ENCODE results near the gene FLYWCH1.
A peak's percentile ranks its signal among the peaks of the same experiment; 100 is the strongest.

The FLYWCH1 gene

DNA sequence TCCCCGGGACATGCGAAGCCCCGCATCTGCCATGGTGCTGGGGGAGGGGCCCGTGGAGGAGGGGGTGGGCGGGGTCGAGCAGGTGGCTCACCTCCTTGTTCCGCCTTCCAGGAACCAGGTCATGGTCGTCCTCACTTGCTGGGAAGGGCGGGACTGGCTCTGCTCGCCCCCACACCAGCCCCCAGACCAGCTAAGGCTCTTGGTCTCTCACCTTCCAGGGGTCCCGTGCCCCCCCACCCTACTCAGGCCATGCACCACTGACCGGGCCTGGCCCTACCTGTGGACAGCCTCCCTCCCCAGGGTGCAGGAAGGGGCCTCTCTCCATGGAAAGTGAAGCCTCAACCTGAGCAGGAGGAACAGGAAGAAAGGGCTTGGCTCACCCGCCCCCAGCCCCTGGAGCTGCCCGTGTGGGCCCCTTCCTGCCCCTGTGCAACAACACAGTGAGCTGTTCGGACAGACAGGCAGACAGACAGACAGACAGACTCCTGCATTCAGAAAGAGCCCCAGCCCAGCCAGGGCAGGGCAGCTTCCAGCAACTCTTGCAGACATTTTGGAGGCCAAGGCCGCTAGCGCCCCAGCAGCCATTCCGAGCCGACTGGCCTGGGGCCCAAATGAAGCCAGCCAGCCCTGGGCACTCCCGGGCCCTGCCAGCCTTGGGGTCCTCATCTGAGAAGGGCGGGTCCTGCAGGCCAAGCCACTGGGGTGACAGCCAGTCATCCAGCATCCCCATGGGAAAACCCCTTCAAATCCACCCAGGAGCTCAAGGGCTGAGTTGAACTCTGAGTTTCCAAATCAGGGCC lies 44.2 kb downstream of the FLYWCH1 start:
- peaks cover 54% of the 10 kb centered on the region for H3K27me3 Mint-ChIP-seq

DNA sequence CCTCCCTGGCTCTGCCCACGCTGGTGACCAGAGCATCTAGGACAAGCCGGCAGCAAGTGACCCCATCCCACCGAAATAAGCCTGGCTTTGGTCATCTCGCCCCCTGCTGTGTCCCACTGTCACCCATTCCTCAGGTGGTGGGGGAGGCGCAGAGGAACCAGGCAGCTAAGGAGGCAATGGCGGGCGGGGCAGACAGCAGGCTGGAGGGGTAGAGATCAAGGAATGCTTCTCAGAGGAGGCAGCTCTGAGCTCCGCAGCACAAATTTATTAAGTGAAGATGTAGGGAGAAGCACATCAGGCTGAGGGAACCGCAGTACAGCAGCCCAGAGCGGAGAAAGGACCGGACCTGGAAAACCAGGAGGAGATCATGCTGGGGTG lies 44.8 kb downstream of the FLYWCH1 start:
- Mint-ChIP-seq H3K9me3 (no peaks in the 10 kb centered on the region), H3K4me1 (peaks cover 3% of the 10 kb centered on the region), H3K27me3 (peaks cover 60% of the 10 kb centered on the region), H3K36me3 (no peaks in the 10 kb centered on the region), H3K27ac (no peak overlapping the region), H3K4me3 (no peak overlapping the region)
- CTCF ChIA-PET = interaction anchor here (0.6 kb wide), 1 partner anchor 45 kb away, joined by 3 read pairs; no protein-coding TSS in a partner anchor
- no peak for DNase-seq

More for the DNA sequence above, 44.2 kb downstream of the FLYWCH1 start:
- Mint-ChIP-seq H3K9me3 (no peaks in the 10 kb centered on the region), H3K4me3 (no peak overlapping the region), H3K27ac (no peak overlapping the region), H3K36me3 (no peaks in the 10 kb centered on the region), H3K4me1 (peaks cover 2% of the 10 kb centered on the region)
- DNase-seq = no peak
- CTCF ChIA-PET = interaction anchor here (0.6 kb wide), 1 partner anchor 45 kb away, joined by 3 read pairs; no protein-coding TSS in a partner anchor

DNA sequence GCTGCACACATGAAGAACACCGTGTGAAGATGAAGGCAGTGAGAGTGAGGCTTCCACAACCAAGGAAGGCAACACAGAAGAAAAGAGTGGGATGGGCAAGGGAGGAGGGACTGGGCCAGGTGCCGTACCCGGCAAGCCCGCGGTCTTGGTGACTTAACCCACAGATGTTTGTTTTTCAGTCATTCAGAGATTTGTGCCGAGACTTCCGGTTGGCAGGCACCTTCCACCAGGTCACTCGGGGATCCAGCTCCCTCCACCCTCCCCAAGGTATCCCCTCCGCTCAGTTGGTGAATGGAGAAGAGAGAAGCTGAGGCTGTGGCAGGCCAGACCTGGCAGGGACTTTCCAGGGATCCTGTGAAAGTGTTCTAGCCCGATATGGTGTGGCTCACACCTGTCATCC lies 47.5 kb downstream of the FLYWCH1 start:
- DNase-seq = no peak
- Mint-ChIP-seq H3K27me3 (peaks cover 77% of the 10 kb centered on the region), H3K4me3 (no peak overlapping the region), H3K9me3 (no peaks in the 10 kb centered on the region), H3K4me1 (peaks cover 14% of the 10 kb centered on the region), H3K36me3 (no peaks in the 10 kb centered on the region), H3K27ac (no peak overlapping the region)
- CTCF ChIA-PET = interaction anchor here (0.9 to 1.7 kb wide), 3 partner anchors 10 to 38 kb away, joined by 4 read pairs; partner anchors contain the start of gene PAQR4

DNA sequence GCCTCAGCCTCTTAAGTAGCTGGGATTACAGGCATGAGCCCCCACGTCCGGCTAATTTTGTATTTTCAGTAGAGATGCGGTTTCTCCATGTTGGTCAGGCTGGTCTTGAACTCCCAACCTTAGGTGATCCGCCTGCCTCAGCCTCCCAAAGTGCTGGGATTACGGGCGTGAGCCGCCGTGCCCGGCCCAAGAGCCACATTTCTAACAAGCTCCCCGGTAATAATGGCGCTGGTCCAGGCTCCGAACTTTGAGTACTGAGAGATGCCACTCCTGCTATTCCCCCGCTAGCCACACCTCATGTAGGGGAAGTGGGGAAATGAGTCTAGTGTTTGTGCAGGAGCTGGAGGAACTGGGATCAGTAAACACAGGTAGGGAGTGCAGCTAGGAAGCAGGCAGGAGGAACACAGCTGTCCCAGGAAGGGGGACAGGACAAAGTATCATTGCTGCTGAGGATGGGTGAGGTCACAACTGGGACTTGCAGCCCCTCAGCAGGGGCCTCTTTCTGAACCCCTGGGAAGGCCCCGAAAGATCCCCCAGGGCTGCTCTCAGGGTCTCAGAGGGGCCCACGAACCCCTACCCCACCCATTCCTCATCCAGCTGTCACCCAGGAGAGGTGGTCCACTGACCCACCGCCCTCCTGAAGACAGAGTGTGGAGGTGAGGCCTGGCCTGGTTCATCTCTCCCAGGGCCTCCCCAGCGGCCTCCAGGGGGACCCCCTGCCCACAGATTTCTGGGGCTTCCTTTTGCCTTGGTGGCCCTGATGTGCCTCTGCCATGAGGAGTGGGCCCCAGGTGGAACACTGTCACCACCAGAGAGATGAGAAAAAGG lies 48.7 kb downstream of the FLYWCH1 start:
- H3K27me3 Mint-ChIP-seq = peaks cover 85% of the 10 kb centered on the region
- H3K4me1 Mint-ChIP-seq = peaks cover 18% of the 10 kb centered on the region
- H3K27ac Mint-ChIP-seq = no peak overlapping the region
- DNase-seq = no peak
- H3K9me3 Mint-ChIP-seq = no peaks in the 10 kb centered on the region
- H3K4me3 Mint-ChIP-seq = no peak overlapping the region
- no peaks in the 10 kb centered on the region for H3K36me3 Mint-ChIP-seq
- CTCF ChIA-PET = interaction anchor here (1.6 to 1.7 kb wide), 2 partner anchors 9 to 22 kb away, joined by 3 to 4 read pairs; partner anchors contain the start of gene PAQR4

DNA sequence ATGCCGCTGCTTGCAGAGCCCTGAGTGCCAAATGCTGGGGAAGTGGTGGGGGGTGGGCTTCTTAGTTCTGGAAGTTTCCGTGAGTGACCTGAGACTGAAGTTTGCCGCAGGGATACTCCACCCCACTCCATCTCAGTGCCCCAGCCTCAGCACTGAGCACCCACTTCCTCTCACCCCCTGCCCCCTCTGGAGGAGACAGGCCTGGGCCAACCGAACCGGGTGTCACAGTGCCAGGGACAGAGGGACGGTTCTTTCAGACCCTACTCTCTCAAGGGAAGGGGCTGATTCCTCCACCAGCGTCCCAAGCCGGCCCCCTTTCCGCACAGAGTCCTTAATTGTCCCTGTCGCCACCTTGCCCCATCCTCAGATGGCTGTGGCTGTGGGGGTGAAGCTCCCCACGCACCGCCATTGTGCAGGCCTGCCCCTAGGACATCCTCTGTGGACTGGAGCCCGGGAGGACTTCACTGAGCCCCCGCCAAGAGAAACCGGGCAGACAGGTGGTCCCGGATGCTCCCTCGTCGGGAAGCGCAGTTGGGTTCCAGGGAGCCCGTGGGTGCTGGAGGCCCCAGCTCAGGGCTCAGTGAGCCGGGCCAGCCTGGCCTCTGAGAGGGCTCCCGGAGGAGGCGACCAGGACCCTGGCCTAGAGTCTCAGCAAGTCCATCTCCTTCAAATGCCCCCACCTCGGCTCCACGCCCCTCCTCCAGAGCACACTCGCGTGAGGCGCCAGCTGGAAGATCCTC lies 50.8 kb downstream of the FLYWCH1 start:
- Mint-ChIP-seq H3K4me1 (peaks cover 21% of the 10 kb centered on the region), H3K4me3 (no peak overlapping the region), H3K27ac (no peak overlapping the region), H3K36me3 (no peaks in the 10 kb centered on the region), H3K9me3 (no peaks in the 10 kb centered on the region), H3K27me3 (peaks cover 89% of the 10 kb centered on the region)
- no peak for DNase-seq
- CTCF ChIA-PET = interaction anchor here (0.8 to 1.8 kb wide), 6 partner anchors 8 to 42 kb away, joined by 3 to 5 read pairs (median 4); no protein-coding TSS in a partner anchor

DNA sequence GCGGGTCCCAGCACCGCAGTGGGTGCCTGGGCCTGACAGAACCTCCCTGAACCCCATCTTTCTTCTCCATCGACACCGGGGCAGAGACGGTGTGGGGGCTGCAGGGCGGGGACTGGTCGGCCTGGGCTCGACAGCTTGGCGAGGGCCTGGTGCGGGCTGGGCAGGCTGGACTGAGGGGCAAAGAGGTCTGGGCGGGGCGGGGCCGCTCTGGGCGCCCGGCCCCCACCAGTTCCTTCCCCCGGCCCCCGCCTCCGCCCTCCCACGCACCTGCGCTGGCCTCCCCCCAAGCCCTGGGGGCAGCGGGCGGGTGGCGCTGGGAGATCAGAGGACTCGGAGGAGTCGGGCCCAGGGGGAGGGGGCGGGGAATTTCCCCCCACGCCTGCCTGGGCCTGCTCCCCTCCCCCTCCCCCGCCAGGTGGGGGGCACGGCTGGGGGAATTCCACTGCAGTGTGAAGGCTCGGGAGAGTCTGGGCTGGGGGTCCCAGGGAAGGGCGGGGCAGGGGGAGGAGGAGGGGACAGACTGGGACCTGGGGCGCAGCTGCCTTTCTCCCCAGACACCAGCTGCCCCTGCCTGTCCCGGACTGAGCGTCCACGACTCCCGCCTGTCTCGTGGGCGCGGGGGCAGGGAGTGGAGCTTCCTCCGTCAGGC lies 51.5 kb downstream of the FLYWCH1 start:
- DNase-seq = peak; percentile 47
- peaks cover 96% of the 10 kb centered on the region for H3K27me3 Mint-ChIP-seq
- CTCF ChIA-PET = interaction anchor here (1.1 to 1.8 kb wide), 4 partner anchors 9 to 22 kb away, joined by 3 to 5 read pairs (median 4); no protein-coding TSS in a partner anchor
- no peaks in the 10 kb centered on the region for H3K36me3 Mint-ChIP-seq
- H3K4me3 Mint-ChIP-seq = no peak overlapping the region
- peaks cover 25% of the 10 kb centered on the region for H3K4me1 Mint-ChIP-seq
- H3K9me3 Mint-ChIP-seq = no peaks in the 10 kb centered on the region
- H3K27ac Mint-ChIP-seq = no peak overlapping the region

DNA sequence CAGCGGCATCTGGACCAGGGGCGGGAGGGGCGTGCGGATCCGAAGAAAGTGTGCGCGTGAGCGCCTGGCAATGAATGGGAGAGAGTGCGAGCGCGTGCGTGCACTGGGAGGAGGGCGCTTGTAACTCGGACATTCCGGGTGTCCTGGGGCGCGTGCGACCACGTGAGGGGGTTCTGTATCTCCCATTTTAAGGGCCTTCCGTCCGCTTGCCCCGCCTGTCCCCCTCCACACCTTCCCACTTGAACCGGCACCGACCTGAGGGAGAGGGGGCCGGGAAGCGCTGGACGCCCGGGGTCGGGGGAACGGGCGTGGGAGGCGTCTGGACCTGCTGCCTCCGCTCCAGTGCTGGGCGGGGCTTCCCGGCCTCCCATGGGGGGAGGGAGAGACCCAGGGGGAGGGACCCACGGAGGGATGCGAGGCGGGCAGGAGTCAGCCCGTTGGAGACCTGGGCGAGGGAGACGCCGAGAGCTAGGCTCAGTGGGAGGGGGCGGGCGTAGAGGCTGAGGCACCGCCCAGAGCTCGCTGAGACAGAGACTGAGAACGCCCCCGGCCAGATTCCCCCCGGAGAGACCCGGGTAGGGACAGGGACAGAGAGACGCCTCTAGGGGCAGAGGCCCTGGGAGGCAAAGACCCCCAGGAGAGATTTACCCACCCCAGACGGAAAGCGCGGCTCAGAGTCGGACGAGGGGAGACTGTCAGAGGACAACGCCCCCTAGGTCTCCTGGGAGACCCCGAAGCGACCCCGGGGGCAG lies 52.2 kb downstream of the FLYWCH1 start, which contains the start of gene KREMEN2:
KREMEN2 (plus strand) TSS at position 553 of the 752 bp plus-strand sequence. CDS start 246 bp downstream, outside the sequence.
- Mint-ChIP-seq H3K9me3 (no peaks in the 10 kb centered on the region), H3K27ac (no peak within 1 kb of the TSS), H3K36me3 (no peaks in the 10 kb centered on the region), H3K4me1 (peaks cover 32% of the 10 kb centered on the region), H3K27me3 (peaks cover 100% of the 10 kb centered on the region), H3K4me3 (peak within 1 kb of the TSS; percentile 50)
- CTCF ChIA-PET = interaction anchor here (1.1 to 1.8 kb wide), 3 partner anchors 11 to 21 kb away, joined by 3 to 4 read pairs (median 3); no protein-coding TSS in a partner anchor
- peak; percentile 56 for DNase-seq

DNA sequence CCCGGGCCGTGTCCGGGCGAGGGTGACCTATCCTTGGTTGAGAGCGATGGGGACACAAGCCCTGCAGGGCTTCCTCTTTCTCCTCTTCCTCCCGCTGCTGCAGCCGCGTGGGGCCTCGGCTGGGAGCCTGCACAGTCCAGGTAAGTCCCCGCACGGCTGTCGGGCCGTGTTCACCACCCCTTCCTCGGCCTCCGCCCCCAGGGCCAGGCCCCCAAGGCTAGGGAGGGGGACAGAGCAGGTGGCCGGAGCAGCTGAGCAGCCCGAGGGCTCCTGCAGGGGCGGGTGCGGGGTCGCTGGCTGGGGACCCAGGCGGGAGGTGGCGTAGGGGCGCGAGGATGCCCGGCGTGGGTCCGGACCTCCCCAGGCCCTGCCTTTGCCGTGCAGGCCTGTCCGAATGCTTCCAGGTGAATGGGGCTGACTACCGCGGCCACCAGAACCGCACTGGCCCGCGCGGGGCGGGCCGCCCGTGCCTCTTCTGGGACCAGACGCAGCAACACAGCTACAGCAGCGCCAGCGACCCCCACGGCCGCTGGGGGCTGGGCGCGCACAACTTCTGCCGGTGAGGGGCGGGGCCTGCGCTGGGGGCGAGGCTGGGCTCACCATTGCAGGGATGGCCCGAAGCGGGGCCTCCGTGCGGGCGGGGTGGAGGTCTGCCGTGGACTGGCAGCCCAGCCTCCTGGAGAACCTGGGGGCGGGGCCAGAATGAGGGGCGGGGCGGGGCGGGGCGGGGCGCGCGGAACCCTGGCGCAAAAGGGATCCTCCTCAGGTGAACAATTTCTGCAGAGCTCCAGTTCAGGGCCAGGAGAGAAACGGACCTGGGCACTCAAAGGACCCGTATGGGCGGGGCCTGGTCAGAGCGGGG lies 53.0 kb downstream of the FLYWCH1 start:
- CTCF ChIA-PET = interaction anchor here (0.6 to 1.8 kb wide), 3 partner anchors 14 to 36 kb away, joined by 3 to 4 read pairs (median 3); no protein-coding TSS in a partner anchor
- H3K9me3 Mint-ChIP-seq = no peaks in the 10 kb centered on the region
- no peaks in the 10 kb centered on the region for H3K36me3 Mint-ChIP-seq
- no peak overlapping the region for H3K27ac Mint-ChIP-seq
- DNase-seq = peak; percentile 83
- H3K27me3 Mint-ChIP-seq = peaks cover 94% of the 10 kb centered on the region
- peaks cover 32% of the 10 kb centered on the region for H3K4me1 Mint-ChIP-seq
- H3K4me3 Mint-ChIP-seq = peak overlapping the region; percentile 50

DNA sequence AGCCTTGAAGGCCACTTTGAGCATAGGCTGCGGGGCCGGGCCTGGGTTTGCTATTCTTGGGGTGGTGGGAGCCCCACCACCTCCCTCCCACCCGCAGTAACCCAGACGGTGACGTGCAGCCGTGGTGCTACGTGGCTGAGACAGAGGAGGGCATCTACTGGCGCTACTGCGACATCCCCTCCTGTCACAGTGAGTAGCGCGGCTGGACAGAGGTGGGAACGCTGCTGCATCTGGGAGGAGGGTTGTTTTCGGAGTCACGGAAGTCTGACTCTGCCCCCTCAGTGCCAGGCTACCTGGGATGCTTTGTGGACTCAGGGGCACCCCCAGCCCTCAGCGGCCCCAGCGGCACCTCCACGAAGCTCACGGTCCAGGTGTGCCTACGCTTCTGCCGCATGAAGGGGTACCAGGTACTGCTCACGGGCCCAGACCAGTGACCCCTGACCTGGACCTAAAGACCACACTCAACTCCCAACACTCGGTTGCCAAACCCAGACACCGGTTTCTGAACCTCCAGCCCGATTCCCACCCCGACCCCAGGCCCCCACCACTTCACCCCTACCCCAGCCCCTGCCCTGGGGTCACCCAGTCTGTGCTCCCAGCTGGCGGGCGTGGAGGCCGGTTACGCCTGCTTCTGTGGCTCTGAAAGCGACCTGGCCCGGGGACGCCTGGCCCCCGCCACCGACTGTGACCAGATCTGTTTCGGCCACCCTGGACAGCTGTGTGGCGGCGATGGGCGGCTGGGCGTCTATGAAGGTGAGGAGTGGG lies 54.5 kb downstream of the FLYWCH1 start:
- CTCF ChIA-PET = no interaction called here
- H3K27me3 Mint-ChIP-seq = peaks cover 79% of the 10 kb centered on the region
- H3K36me3 Mint-ChIP-seq = no peaks in the 10 kb centered on the region
- H3K4me3 Mint-ChIP-seq = no peak overlapping the region
- no peak for DNase-seq
- H3K27ac Mint-ChIP-seq = no peak overlapping the region
- H3K9me3 Mint-ChIP-seq = no peaks in the 10 kb centered on the region
- H3K4me1 Mint-ChIP-seq = peaks cover 40% of the 10 kb centered on the region

DNA sequence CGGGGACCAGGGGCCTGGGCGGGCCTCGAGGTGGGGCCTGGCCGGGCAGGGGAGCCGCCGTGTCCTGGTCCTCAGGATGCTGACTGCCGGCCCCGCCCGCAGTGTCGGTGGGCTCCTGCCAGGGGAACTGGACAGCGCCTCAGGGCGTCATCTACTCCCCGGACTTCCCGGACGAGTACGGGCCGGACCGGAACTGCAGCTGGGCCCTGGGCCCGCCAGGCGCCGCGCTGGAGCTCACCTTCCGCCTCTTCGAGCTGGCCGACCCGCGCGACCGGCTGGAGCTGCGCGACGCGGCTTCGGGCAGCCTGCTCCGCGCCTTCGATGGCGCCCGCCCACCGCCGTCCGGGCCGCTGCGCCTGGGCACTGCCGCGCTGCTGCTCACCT lies 55.1 kb downstream of the FLYWCH1 start:
- no peak overlapping the region for H3K27ac Mint-ChIP-seq
- no peak for DNase-seq
- no peak overlapping the region for H3K4me3 Mint-ChIP-seq
- H3K4me1 Mint-ChIP-seq = peaks cover 38% of the 10 kb centered on the region
- H3K36me3 Mint-ChIP-seq = no peaks in the 10 kb centered on the region
- peaks cover 73% of the 10 kb centered on the region for H3K27me3 Mint-ChIP-seq
- CTCF ChIA-PET = no interaction called here
- H3K9me3 Mint-ChIP-seq = no peaks in the 10 kb centered on the region

DNA sequence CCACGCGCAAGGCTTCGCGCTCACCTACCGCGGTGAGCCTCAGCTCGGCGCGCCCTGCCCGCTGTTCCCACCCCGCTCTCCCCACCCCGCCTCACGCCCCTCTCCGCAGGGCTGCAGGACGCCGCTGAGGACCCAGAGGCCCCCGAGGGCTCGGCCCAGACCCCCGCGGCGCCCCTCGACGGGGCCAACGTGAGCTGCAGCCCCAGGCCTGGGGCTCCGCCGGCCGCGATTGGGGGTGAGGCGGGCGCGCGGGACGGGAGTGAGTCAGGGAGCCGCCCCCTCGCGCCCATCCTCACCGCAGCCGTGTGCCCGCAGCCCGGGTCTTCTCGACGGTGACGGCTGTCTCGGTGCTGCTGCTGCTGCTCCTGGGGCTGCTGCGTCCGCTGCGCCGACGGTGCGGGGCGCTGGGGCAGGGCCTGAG lies 55.5 kb downstream of the FLYWCH1 start:
- no peak for DNase-seq
- H3K27me3 Mint-ChIP-seq = peaks cover 69% of the 10 kb centered on the region
- CTCF ChIA-PET = no interaction called here

More for the DNA sequence above, 55.5 kb downstream of the FLYWCH1 start:
- Mint-ChIP-seq H3K36me3 (peaks cover 4% of the 10 kb centered on the region), H3K4me1 (peaks cover 41% of the 10 kb centered on the region), H3K27ac (no peak overlapping the region), H3K4me3 (no peak overlapping the region), H3K9me3 (no peaks in the 10 kb centered on the region)
